Immature natural killer cell (primary cell): ENCODE measurements around the gene UBR7. TPM values are rescaled to one million over a fixed set of nuclear protein-coding genes. Genes with fewer than 3 reads are reported as not detected.

Experiments used
- DNase-seq, 3 donors: peaks; one replicate each; pipeline ENCODE4 v3.0.0; 2022; ENCODE audit warnings: mixed read lengths in 1 of 3
- H3K27ac Mint-ChIP-seq, 6 donors: one replicate each; pipeline ENCODE4 v1.8.0; 2020; ENCODE audit warnings: mixed read lengths in 6 of 6, mild to moderate bottlenecking in 5 of 6, inconsistent platforms in 4 of 6, moderate library complexity in 3 of 6
- H3K27me3 Mint-ChIP-seq, 3 donors: one replicate each; pipeline ENCODE4 v1.8.0; 2020 to 2021; ENCODE audit warnings: low read depth in 3 of 3, mild to moderate bottlenecking in 3 of 3, mixed read lengths in 3 of 3, moderate library complexity in 3 of 3, inconsistent platforms in 1 of 3
- H3K36me3 Mint-ChIP-seq, 3 donors: one replicate each; pipeline ENCODE4 v1.8.0; 2020; ENCODE audit warnings: mixed read lengths in 3 of 3, inconsistent platforms in 2 of 3, mild to moderate bottlenecking in 2 of 3
- H3K4me1 Mint-ChIP-seq, 2 donors: one replicate each; pipeline ENCODE4 v1.8.0; 2020; ENCODE audit warnings: inconsistent platforms in 2 of 2, mild to moderate bottlenecking in 2 of 2, mixed read lengths in 2 of 2, moderate library complexity in 1 of 2
- H3K4me3 Mint-ChIP-seq, 5 donors: one replicate each; pipeline ENCODE4 v1.8.0; 2020; ENCODE audit warnings: mild to moderate bottlenecking in 5 of 5, mixed read lengths in 5 of 5, inconsistent platforms in 3 of 5, moderate library complexity in 3 of 5
- H3K9me3 Mint-ChIP-seq, 6 donors: one replicate each; pipeline ENCODE4 v1.8.0; 2020; ENCODE audit warnings: mild to moderate bottlenecking in 6 of 6, mixed read lengths in 6 of 6, inconsistent platforms in 4 of 6, moderate library complexity in 3 of 6
- polyA plus RNA-seq, 3 donors: library from polyadenylated mRNA; unstranded; fragments of 300-500 nt; fragmentation: Illumina TruSeq; gene quantifications; one replicate each; pipeline ENCODE4 v1.2.3, GENCODE V29; 2021

Gene UBR7
- polyA plus RNA-seq, 3 donors from 2014 or later, result 29.8 to 76.1 (median 43.4) TPM

GRCh38 chr14:93175492-93175891 is 31.6 kb upstream of the UBR7 start:
- no peaks in the 10 kb centered on the region for H3K9me3 Mint-ChIP-seq
- H3K4me3 Mint-ChIP-seq, result no peak overlapping the region
- H3K4me1 Mint-ChIP-seq, result no peaks in the 10 kb centered on the region
- no peak for DNase-seq
- H3K27ac Mint-ChIP-seq, result no peak overlapping the region
- H3K27me3 Mint-ChIP-seq, result peaks cover 0 to 4% (median 3%) of the 10 kb centered on the region in 3 donors
- no peaks in the 10 kb centered on the region for H3K36me3 Mint-ChIP-seq

GRCh38 chr14:93183596-93184317 is 23.3 kb upstream of the UBR7 start:
- no peak for DNase-seq
- Mint-ChIP-seq H3K9me3 (no peaks in the 10 kb centered on the region), H3K27ac (peak overlapping the region; percentile 78 to 98 (median 90)), H3K27me3 (peaks cover 5 to 21% (median 17%) of the 10 kb centered on the region in 3 donors), H3K4me1 (peaks cover 34 to 42% of the 10 kb centered on the region in 2 donors), H3K36me3 (peaks cover 3 to 9% (median 4%) of the 10 kb centered on the region in 3 donors), H3K4me3 (peak overlapping the region; percentile 83 to 89 (median 85))

GRCh38 chr14:93184391-93185348 is 22.4 kb upstream of the UBR7 start, which contains the start of the genes LYSET and MOAP1:
TSS of gene LYSET (plus strand) at chr14:93185317. CDS start at chr14:93185406, 89 bp downstream.
TSS of gene MOAP1 (minus strand) at chr14:93184897. CDS start at chr14:93184242, 655 bp downstream.
- H3K4me1 Mint-ChIP-seq, result peaks cover 34 to 42% of the 10 kb centered on the region in 2 donors
- H3K9me3 Mint-ChIP-seq, result no peaks in the 10 kb centered on the region
- H3K4me3 Mint-ChIP-seq, result peak within 1 kb of the TSS; percentile 93 to 96 (median 94)
- peaks cover 5 to 21% (median 17%) of the 10 kb centered on the region in 3 donors for H3K27me3 Mint-ChIP-seq
- peak within 1 kb of the TSS; percentile 96 to 98 (median 97) for H3K27ac Mint-ChIP-seq
- peak; percentile 92 to 95 (median 94) for DNase-seq
- peaks cover 3 to 9% (median 4%) of the 10 kb centered on the region in 3 donors for H3K36me3 Mint-ChIP-seq

- peak overlapping the region; percentile 96 to 98 (median 97) for H3K27ac Mint-ChIP-seq
- peaks cover 5 to 18% (median 17%) of the 10 kb centered on the region in 3 donors for H3K27me3 Mint-ChIP-seq
- peak overlapping the region; percentile 93 to 96 (median 94) for H3K4me3 Mint-ChIP-seq
- DNase-seq, result no peak
- H3K4me1 Mint-ChIP-seq, result peaks cover 34 to 42% of the 10 kb centered on the region in 2 donors
- no peaks in the 10 kb centered on the region for H3K9me3 Mint-ChIP-seq
- peaks cover 3 to 9% (median 4%) of the 10 kb centered on the region in 3 donors for H3K36me3 Mint-ChIP-seq
Observed at GRCh38 chr14:93185349-93185720, 21.7 kb upstream of the UBR7 start.

- Mint-ChIP-seq H3K27me3 (peaks cover 3 to 18% (median 17%) of the 10 kb centered on the region in 3 donors), H3K36me3 (peaks cover 3 to 9% (median 4%) of the 10 kb centered on the region in 3 donors), H3K4me3 (peak overlapping the region; percentile 64 to 75 (median 66)), H3K9me3 (no peaks in the 10 kb centered on the region), H3K27ac (peak overlapping the region; percentile 41 to 98 (median 84)), H3K4me1 (peaks cover 34 to 42% of the 10 kb centered on the region in 2 donors)
- no peak for DNase-seq
Observed at GRCh38 chr14:93186466-93186865, 20.6 kb upstream of the UBR7 start.

GRCh38 chr14:93186956-93187355 is 20.1 kb upstream of the UBR7 start:
- no peak for DNase-seq
- Mint-ChIP-seq H3K36me3 (peaks cover under 1 to 5% (median 4%) of the 10 kb centered on the region in 3 donors), H3K27me3 (peaks cover 3 to 18% (median 17%) of the 10 kb centered on the region in 3 donors), H3K27ac (peak overlapping the region in 4 of 6 donors; percentile 40 to 98 (median 86)), H3K9me3 (no peaks in the 10 kb centered on the region), H3K4me3 (peak overlapping the region in 1 of 5 donors; percentile 44), H3K4me1 (peaks cover 31 to 38% of the 10 kb centered on the region in 2 donors)

- H3K36me3 Mint-ChIP-seq, result peaks cover 0 to 7% (median 0%) of the 10 kb centered on the region in 3 donors
Observed at GRCh38 chr14:93195316-93195999, 11.6 kb upstream of the UBR7 start.

GRCh38 chr14:93199031-93199430 is 8.0 kb upstream of the UBR7 start:
- Mint-ChIP-seq H3K27ac (no peak overlapping the region), H3K4me3 (no peak overlapping the region)
- no peak for DNase-seq

More at GRCh38 chr14:93195316-93195999, 11.6 kb upstream of the UBR7 start:
- DNase-seq, result no peak
- Mint-ChIP-seq H3K4me1 (peaks cover 0 to 1% of the 10 kb centered on the region in 2 donors), H3K4me3 (no peak overlapping the region), H3K9me3 (no peaks in the 10 kb centered on the region), H3K27me3 (no peaks in the 10 kb centered on the region), H3K27ac (no peak overlapping the region)

GRCh38 chr14:93200553-93200952 is 6.5 kb upstream of the UBR7 start:
- no peak for DNase-seq
- H3K9me3 Mint-ChIP-seq, result no peaks in the 10 kb centered on the region
- H3K27ac Mint-ChIP-seq, result no peak overlapping the region
- no peak overlapping the region for H3K4me3 Mint-ChIP-seq
- H3K4me1 Mint-ChIP-seq, result peaks cover 12 to 21% of the 10 kb centered on the region in 2 donors
- peaks cover 0 to 2% (median 1%) of the 10 kb centered on the region in 3 donors for H3K27me3 Mint-ChIP-seq
- H3K36me3 Mint-ChIP-seq, result peaks cover 0 to 4% (median 0%) of the 10 kb centered on the region in 3 donors

More at GRCh38 chr14:93199031-93199430, 8.0 kb upstream of the UBR7 start:
- Mint-ChIP-seq H3K27me3 (no peaks in the 10 kb centered on the region), H3K9me3 (no peaks in the 10 kb centered on the region), H3K36me3 (peaks cover 0 to 6% (median 0%) of the 10 kb centered on the region in 3 donors), H3K4me1 (peaks cover under 1 to 5% of the 10 kb centered on the region in 2 donors)

GRCh38 chr14:93201155-93201704 is 5.8 kb upstream of the UBR7 start:
- Mint-ChIP-seq H3K4me3 (no peak overlapping the region), H3K27me3 (peaks cover 4 to 8% (median 5%) of the 10 kb centered on the region in 3 donors), H3K27ac (peak overlapping the region in 1 of 6 donors; percentile 20), H3K4me1 (peaks cover 18 to 27% of the 10 kb centered on the region in 2 donors), H3K36me3 (peaks cover 0 to 4% (median 0%) of the 10 kb centered on the region in 3 donors), H3K9me3 (no peaks in the 10 kb centered on the region)
- no peak for DNase-seq

- peaks cover 4 to 17% (median 6%) of the 10 kb centered on the region in 3 donors for H3K27me3 Mint-ChIP-seq
- peak overlapping the region; percentile 93 to 98 (median 97) for H3K4me3 Mint-ChIP-seq
- H3K4me1 Mint-ChIP-seq, result peaks cover 32 to 64% of the 10 kb centered on the region in 2 donors
- no peaks in the 10 kb centered on the region for H3K9me3 Mint-ChIP-seq
- peaks cover 2 to 6% (median 5%) of the 10 kb centered on the region in 3 donors for H3K36me3 Mint-ChIP-seq
- no peak for DNase-seq
- peak overlapping the region; percentile 2 to 95 (median 84) for H3K27ac Mint-ChIP-seq
Observed at GRCh38 chr14:93207468-93208308, 632 bp downstream of the UBR7 start.

GRCh38 chr14:93212432-93212831 is 5.4 kb downstream of the UBR7 start:
- Mint-ChIP-seq H3K4me3 (no peak overlapping the region), H3K27ac (no peak overlapping the region), H3K36me3 (peaks cover 11 to 24% (median 16%) of the 10 kb centered on the region in 3 donors), H3K9me3 (no peaks in the 10 kb centered on the region), H3K4me1 (peaks cover 8 to 28% of the 10 kb centered on the region in 2 donors), H3K27me3 (peaks cover 0 to 3% (median 2%) of the 10 kb centered on the region in 3 donors)
- no peak for DNase-seq
